DMS53 treated with DMSO at 0.1 percent for 48 hours (cell line): Measurements from ENCODE around the gene ASIC4.
A peak's percentile ranks its signal among the peaks of the same experiment; 100 is the strongest.

Experiments
- DNase-seq: peaks from one replicate; lab custom pipeline; 2025; ENCODE audit not compliant: unreplicated experiment; lab: John Stamatoyannopoulos, UW

ASIC4 gene

DNA sequence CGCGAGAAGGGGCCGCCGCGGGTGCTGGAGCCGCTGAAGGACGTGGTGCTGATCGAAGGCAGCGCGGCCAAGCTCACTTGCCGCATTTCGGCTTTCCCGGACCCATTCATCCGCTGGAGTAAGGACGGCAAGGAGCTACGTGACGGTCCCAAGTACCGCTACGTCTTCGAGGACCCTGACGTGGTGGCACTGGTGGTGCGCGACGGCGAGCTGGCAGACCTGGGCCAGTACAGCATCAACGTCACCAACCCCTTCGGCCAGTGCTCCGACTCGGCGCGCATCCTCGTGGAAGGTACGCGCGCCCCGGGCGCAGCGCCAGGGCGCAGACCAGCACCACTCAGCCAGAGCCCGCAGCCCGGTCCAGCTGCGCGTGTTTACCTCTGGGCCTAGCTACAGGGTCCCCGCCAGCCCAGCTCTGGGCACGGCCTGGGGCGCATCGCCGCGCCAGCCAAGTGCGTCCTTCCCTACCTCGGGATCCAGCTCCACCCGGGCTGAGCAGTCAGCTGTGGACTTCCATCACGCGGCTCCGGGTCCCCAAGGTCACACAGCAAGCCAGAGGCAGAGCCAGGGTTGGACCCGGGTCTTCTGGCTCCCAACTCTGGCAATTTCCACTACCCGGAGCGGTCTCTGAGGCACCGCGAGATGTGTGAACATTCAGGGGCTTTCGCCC lies 17.3 kb upstream of the ASIC4 start:
- peak; percentile 19 for DNase-seq

- peak; percentile 31 for DNase-seq
Observed at GRCh38 chr2:219497495-219498279, 16.6 kb upstream of the ASIC4 start.

GRCh38 chr2:219498280-219499057 lies 15.8 kb upstream of the ASIC4 start, which contains the start of gene GMPPA:
TSS of gene GMPPA (plus strand) at chr2:219498891. CDS start at chr2:219499976, 1,085 bp downstream.
- peak; percentile 92 for DNase-seq

DNA sequence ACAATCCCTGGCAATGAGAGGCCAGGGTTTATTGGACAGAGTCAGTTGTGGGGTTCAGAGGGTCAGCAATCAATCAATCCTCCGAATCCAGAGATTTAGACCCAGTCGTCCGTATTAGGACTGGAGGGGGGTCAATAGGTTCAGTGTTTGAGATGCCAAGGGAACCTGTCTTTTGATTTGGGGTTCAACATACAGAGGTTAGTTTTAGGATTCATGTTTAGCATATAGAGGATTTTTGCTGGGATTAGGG lies 15.3 kb upstream of the ASIC4 start:
- no peak for DNase-seq

DNA sequence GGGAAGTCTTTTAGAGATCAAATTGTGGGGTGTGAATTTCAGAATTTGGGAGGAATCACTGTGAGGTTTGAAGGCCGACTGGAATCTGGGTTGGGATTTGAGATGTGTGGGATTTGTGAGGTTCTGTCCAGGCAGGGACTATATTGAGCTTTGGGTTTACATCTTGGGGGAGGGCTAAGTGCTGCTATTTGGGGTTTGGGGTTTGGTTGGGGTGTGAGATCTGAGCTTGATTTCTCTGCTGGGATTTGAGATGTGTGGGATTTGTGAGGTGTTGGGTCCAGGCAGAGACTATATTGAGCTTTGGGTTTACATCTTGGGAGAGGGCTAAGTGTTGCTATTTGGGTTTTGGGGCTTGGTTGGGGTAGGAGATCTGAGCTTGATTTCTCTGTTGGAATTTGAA lies 14.7 kb upstream of the ASIC4 start:
- no peak for DNase-seq

- DNase-seq, result no peak
Observed at GRCh38 chr2:219500135-219500534, 14.1 kb upstream of the ASIC4 start.

GRCh38 chr2:219501849-219502248 lies 12.4 kb upstream of the ASIC4 start:
- DNase-seq, result no peak

- DNase-seq, result no peak
Observed at GRCh38 chr2:219502618-219503017, 11.7 kb upstream of the ASIC4 start.

DNA sequence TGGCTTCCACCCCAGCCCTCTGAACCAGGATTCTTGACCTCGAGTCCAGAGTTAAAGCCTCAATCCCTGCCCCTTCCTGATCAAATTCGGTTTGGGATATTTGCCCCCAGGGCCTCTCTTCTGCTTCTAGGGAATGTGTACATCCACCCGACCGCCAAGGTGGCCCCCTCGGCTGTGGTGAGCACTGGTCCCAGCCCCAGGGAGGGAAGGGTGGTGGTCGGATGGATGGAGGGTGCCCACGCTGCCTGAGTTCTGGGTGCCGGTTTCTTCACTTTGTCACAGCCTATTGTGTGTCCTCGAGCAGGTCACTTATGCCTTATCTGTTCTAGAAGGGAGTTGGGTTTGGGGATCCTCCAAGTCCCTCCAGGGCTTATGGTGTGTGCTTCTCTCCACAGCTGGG lies 8.7 kb upstream of the ASIC4 start:
- DNase-seq, result no peak

GRCh38 chr2:219506153-219506801 lies 8.0 kb upstream of the ASIC4 start:
- no peak for DNase-seq

- DNase-seq, result no peak
Observed at GRCh38 chr2:219506802-219507526, 7.3 kb upstream of the ASIC4 start.

DNA sequence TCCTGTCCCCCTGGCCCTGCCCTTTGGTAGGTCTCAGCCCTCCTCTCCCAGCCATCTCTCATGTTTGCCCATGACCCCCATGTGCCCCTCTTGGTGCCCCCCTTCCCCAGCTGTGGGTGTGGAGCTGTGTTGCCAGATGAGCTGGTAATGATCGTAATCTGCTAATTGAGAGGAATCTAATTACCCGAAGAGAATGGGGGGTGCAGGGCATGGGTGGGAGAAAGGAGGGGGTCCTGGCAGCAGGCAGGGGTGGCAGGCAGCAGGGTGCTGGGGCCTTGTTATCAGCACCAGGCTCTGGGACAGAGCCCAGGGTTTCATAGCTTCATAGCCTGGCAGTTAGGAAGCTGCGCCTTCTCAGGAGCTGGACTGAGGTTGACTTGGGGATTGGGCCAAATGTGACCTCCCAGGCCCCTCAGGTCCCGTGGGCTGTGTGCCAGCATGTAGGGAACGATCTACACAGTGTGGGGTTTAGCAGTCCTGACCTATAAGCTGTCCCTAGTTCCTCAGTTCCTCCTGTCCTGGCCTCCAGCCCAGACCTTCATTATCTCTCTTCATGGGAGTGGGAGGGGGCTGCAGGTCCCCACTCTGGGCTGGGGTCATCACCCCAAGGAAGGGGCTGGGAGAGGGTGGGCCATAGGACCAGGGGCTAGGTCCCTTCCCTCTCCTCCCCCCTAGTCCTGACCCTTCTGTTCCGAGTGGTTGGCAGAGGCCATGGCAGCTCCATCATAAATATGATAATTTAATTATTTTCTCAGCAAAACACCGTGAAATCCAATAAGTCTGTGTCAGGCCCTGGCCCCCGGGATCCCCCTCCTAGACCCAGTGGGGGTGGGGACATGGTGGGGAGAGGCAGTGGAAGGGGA lies 6.5 kb upstream of the ASIC4 start:
- DNase-seq, result no peak

DNA sequence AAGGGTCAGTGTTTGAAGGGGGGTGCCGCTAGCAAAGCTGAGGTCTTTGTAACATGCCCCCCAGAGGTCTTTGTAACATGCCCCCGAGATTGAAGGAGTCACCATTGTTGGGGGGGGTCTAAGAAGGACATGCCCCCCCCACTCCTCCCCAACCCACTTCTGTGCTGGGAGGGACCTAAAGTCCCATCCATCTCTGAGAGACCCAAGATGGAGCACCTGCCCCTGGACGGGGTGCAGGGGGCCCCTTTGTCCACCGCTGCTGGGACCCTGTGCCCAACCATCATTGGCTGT lies 5.9 kb upstream of the ASIC4 start:
- no peak for DNase-seq

- DNase-seq, result no peak
Observed at GRCh38 chr2:219508971-219509779, 5.1 kb upstream of the ASIC4 start.

DNA sequence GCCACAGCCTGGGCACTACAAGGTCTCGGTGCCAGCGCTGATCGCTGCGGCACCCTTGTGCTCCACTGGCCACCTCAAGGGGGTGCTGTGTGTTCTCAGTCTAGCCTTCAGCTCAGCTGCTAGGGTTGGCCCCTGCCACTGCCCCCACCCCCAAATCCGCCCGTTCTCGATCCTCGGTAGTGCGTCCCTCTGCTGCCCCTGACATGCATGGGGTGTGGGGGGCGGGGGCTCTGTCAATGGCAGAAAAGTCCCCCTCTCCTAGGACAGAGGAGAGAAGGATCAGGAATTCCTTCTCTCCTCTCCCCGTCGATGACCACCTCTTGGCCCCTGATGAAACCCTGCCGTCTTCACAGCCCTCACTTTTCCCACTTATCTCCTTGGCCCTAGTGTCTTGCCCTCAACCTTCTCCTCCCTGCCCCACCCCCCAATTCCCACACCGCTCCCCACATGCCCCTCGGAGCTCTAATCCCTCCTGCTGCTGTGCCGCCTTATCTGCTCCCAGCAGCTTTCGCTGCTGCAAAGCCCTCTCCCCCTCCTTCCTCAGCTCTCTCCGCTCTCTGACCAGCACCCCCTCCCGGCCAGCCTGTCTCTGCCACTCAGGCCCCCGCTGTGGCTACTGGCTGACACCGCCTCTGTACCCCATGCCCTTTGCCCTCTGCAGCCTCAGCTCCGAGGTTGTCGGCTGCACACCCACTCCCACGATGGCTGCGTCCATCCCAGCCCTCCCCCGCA lies 4.3 kb upstream of the ASIC4 start:
- peak; percentile 27 for DNase-seq

DNA sequence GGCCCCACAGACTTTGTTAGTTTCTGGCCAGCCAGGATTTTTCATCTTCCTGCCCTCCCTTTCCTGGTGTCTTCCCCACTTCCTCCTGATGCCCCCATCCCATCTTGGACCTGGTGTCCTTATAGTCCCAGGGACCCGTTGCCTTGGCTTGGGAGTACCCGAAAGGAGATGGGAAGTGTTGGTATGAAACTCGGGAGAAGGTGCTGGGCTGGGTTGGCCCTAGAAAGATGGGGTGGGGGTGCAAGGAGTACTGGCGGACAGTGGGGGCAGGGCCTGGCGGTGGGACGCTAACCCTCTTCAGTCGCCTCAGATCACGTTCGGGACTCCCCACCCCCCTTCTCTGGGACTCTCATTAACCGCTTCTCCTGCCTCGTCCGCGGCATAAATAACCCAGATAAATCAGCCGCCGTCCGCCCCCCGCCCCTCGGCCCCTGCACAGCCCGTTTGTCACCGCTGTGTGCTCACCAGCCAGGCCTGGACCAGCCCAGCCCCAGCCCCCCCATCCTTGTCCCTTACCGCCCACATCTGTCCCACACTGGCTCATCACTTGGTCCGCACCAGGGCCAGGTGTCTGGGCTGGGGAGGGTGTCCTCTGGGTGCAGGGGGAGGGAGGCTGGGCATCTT lies 3.7 kb upstream of the ASIC4 start:
- DNase-seq, result no peak

DNA sequence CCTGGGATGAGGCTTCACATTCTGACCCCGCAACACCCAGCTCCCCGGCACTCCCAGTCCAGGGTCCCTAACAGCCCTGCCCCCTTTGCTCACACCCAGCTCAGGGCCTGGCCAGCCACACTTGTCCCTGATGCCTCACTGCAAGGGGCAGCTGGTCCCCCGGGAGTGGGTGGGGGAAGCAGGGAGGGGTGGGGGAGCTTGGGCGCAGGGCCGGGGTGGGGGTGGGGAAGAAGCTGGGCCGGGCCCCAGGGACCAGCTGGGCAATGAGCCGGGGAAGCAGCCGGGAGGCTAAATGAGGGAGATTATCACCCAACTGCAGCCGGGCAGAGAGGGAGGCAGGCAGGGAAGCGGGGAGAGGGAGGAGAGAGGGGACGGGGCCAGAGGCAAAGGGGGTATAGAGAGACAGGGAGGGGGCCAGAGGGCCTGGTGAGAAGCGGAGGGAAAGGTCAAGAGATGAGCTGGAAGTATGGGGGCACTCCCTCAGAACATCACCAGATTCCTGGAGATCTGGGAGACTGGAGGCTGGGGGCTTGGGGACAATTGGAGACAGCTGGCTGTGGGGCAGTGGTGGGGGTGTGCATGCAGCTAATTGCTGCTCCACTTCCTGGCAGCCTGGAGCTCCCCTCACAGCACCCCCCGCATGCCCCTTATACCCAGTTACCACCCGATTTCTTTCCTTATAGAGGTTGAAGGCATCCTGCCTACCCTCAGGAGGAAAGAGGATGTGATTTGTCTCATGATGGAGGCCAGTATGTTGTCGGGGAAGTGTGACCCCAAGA lies 2.5 kb upstream of the ASIC4 start:
- no peak for DNase-seq
